HEK293 (cell line): ENCODE measurements around the gene HGF.

Source experiments
- CTCF ChIA-PET: fragments of 350-600 bp; formaldehyde crosslinking; extraction: SDS; loops from one replicate; lab custom pipeline; 2021; ENCODE audit warnings: antibody characterized with exemption; lab: Yijun Ruan, JAX
- POLR2A ChIA-PET: fragments of 300-600 bp; formaldehyde crosslinking; extraction: SDS; loops from one replicate; lab custom pipeline; 2020; ENCODE audit warnings: antibody characterized with exemption, inconsistent platforms; lab: Yijun Ruan, JAX
- H3K27ac ChIP-seq: fragments of 200-500 bp; sonication (Bioruptor generic); 2 replicates; pipeline ENCODE4 v1.5.1; 2014; ENCODE audit warnings: low read depth, low read length, control low read depth, inconsistent platforms; ENCODE audit errors: extremely low read depth
- H3K36me3 ChIP-seq, 2 experiments: fragments of 200-500 bp in 1 of 2; sonication (Bioruptor generic) in 1 of 2; 1 replicate in 1 of 2; 2 replicates in 1 of 2; pipeline ENCODE4 v1.5.1; 2014 to 2017; ENCODE audit warnings: inconsistent platforms in 2 of 2, low read length in 2 of 2; ENCODE audit not compliant: control insufficient read depth in 2 of 2, insufficient read depth in 1 of 2
- H3K4me1 ChIP-seq: fragments of 200-500 bp; sonication (Bioruptor generic); 2 replicates; pipeline ENCODE4 v1.5.1; 2014; ENCODE audit warnings: mild to moderate bottlenecking, low read length, inconsistent platforms; ENCODE audit not compliant: control insufficient read depth, insufficient read depth
- H3K4me3 ChIP-seq: 2 replicates; pipeline ENCODE4 v1.5.1; 2011; ENCODE audit warnings: low read depth, mild to moderate bottlenecking, control low read depth, low read length, moderate library complexity
- H3K9me3 ChIP-seq: fragments of 200-500 bp; sonication (Bioruptor generic); 2 replicates; pipeline ENCODE4 v1.5.1; 2014; ENCODE audit warnings: low read depth, low read length, inconsistent platforms; ENCODE audit not compliant: control insufficient read depth, insufficient read depth
- CTCF ChIP-seq: fragments of 450-650 bp; formaldehyde crosslinking; IDR thresholded peaks from 2 replicates; pipeline ENCODE4 v1.5.1; 2016; ENCODE audit warnings: missing biosample characterization, missing genetic modification characterization
- GLIS2 ChIP-seq: fragments of 450-650 bp; formaldehyde crosslinking; IDR thresholded peaks from 2 replicates; pipeline ENCODE4 v1.5.1; 2016; ENCODE audit warnings: missing biosample characterization, missing genetic modification characterization
- PRDM10 ChIP-seq: fragments of 450-650 bp; formaldehyde crosslinking; IDR thresholded peaks from 2 replicates; pipeline ENCODE4 v1.5.1; 2016; ENCODE audit warnings: missing biosample characterization, missing genetic modification characterization
- PRDM6 ChIP-seq: fragments of 450-650 bp; formaldehyde crosslinking; IDR thresholded peaks from 2 replicates; pipeline ENCODE4 v1.5.1; 2017; ENCODE audit warnings: missing biosample characterization, missing genetic modification characterization
- SETDB1 ChIP-seq: IDR thresholded peaks from one replicate; pipeline ENCODE4 v1.6.1; 2017; ENCODE audit warnings: mild to moderate bottlenecking, low read length, moderate library complexity, mixed read lengths; ENCODE audit not compliant: insufficient read length
- YY2 ChIP-seq: fragments of 450-650 bp; formaldehyde crosslinking; IDR thresholded peaks from 2 replicates; pipeline ENCODE4 v1.5.1; 2016; ENCODE audit warnings: missing biosample characterization, missing genetic modification characterization
- ZBTB6 ChIP-seq: fragments of 450-650 bp; formaldehyde crosslinking; IDR thresholded peaks from 2 replicates; pipeline ENCODE4 v1.5.1; 2017; ENCODE audit warnings: missing biosample characterization, missing genetic modification characterization
- ZFHX2 ChIP-seq: fragments of 450-650 bp; formaldehyde crosslinking; conservative IDR thresholded peaks from 2 replicates; pipeline ENCODE4 v1.5.1; 2016; ENCODE audit warnings: missing biosample characterization, missing genetic modification characterization
- ZFP41 ChIP-seq: fragments of 450-650 bp; formaldehyde crosslinking; IDR thresholded peaks from 2 replicates; pipeline ENCODE4 v1.5.1; 2016; ENCODE audit warnings: missing biosample characterization, missing genetic modification characterization, borderline replicate concordance
- ZNF157 ChIP-seq: fragments of 450-650 bp; formaldehyde crosslinking; IDR thresholded peaks from 2 replicates; pipeline ENCODE4 v1.5.1; 2016; ENCODE audit warnings: missing biosample characterization, missing genetic modification characterization
- ZNF211 ChIP-seq: fragments of 450-650 bp; formaldehyde crosslinking; IDR thresholded peaks from 2 replicates; pipeline ENCODE4 v1.5.1; 2016; ENCODE audit warnings: low read depth, missing biosample characterization, missing genetic modification characterization
- ZNF350 ChIP-seq: fragments of 450-650 bp; formaldehyde crosslinking; IDR thresholded peaks from 2 replicates; pipeline ENCODE4 v1.5.0; 2017; ENCODE audit warnings: missing biosample characterization, mild to moderate bottlenecking, missing genetic modification characterization
- ZNF37A ChIP-seq: fragments of 450-650 bp; IDR thresholded peaks from 2 replicates; pipeline ENCODE4 v1.5.1; 2018; ENCODE audit warnings: missing biosample characterization, missing genetic modification characterization
- ZNF394 ChIP-seq: fragments of 450-650 bp; formaldehyde crosslinking; IDR thresholded peaks from 2 replicates; pipeline ENCODE4 v1.5.1; 2016; ENCODE audit warnings: missing biosample characterization, missing genetic modification characterization, mild to moderate bottlenecking, moderate library complexity, borderline replicate concordance
- ZNF433 ChIP-seq: fragments of 450-650 bp; formaldehyde crosslinking; IDR thresholded peaks from 2 replicates; pipeline ENCODE4 v1.5.1; 2016; ENCODE audit warnings: missing biosample characterization, missing genetic modification characterization, low read depth
- ZNF473 ChIP-seq: fragments of 450-650 bp; formaldehyde crosslinking; IDR thresholded peaks from 2 replicates; pipeline ENCODE4 v1.5.1; 2017; ENCODE audit warnings: missing biosample characterization, missing genetic modification characterization
- ZNF48 ChIP-seq: fragments of 450-650 bp; formaldehyde crosslinking; IDR thresholded peaks from 2 replicates; pipeline ENCODE4 v1.5.1; 2016; ENCODE audit warnings: missing biosample characterization, missing genetic modification characterization
- ZNF501 ChIP-seq: fragments of 450-650 bp; formaldehyde crosslinking; IDR thresholded peaks from 2 replicates; pipeline ENCODE4 v1.5.1; 2016; ENCODE audit warnings: missing biosample characterization, missing genetic modification characterization
- ZNF510 ChIP-seq: fragments of 450-650 bp; formaldehyde crosslinking; IDR thresholded peaks from 2 replicates; pipeline ENCODE4 v1.5.1; 2018; ENCODE audit warnings: mild to moderate bottlenecking, missing genetic modification characterization, missing biosample characterization; ENCODE audit not compliant: insufficient replicate concordance
- ZNF514 ChIP-seq: fragments of 450-650 bp; formaldehyde crosslinking; IDR thresholded peaks from 2 replicates; pipeline ENCODE4 v1.5.1; 2016; ENCODE audit warnings: missing biosample characterization, missing genetic modification characterization
- ZSCAN4 ChIP-seq: fragments of 450-650 bp; formaldehyde crosslinking; IDR thresholded peaks from 2 replicates; pipeline ENCODE4 v1.5.1; 2017; ENCODE audit warnings: missing biosample characterization, missing genetic modification characterization

The HGF gene

GRCh38 chr7:81802251-81802650 is 32.4 kb upstream of the HGF start:
- no peak overlapping the region for H3K4me3 ChIP-seq
- CTCF ChIA-PET: interaction anchor here (1.5 kb wide), 1 partner anchor 214 kb away, joined by 3 read pairs; no protein-coding TSS in a partner anchor
- TF ChIP-seq ZSCAN4 (tag by site-specific recombination) (no peak), ZNF433 (tag by site-specific recombination) (no peak), YY2 (tag by site-specific recombination) (no peak), ZNF394 (no peak), ZNF510 (no peak), GLIS2 (tag by site-specific recombination) (no peak), PRDM6 (tag by site-specific recombination) (no peak), ZNF157 (tag by site-specific recombination) (no peak), CTCF (tag by site-specific recombination) (no peak), ZNF350 (tag by site-specific recombination) (no peak), ZNF514 (tag by site-specific recombination) (no peak), ZNF48 (tag by site-specific recombination) (no peak), PRDM10 (no peak), ZNF37A (tag by site-specific recombination) (no peak)
- TF ChIP-seq, all 188 proteins: peak for 0
- no peaks in the 10 kb centered on the region for H3K4me1 ChIP-seq
- POLR2A ChIA-PET: no interaction called here
- no peaks in the 10 kb centered on the region for H3K9me3 ChIP-seq
- H3K36me3 ChIP-seq: no peaks in the 10 kb centered on the region
- H3K27ac ChIP-seq: no peak overlapping the region

GRCh38 chr7:81801532-81801931 is 31.7 kb upstream of the HGF start:
- Histone ChIP-seq H3K4me1 (no peaks in the 10 kb centered on the region), H3K27ac (no peak overlapping the region), H3K9me3 (no peaks in the 10 kb centered on the region), H3K36me3 (no peaks in the 10 kb centered on the region)
- CTCF ChIA-PET: interaction anchor here (0.7 to 1.5 kb wide), 3 partner anchors 10 to 346 kb away, joined by 3 read pairs; no protein-coding TSS in a partner anchor
- TF ChIP-seq ZBTB6 (tag by site-specific recombination): no peak
- TF ChIP-seq ZNF501: no peak
- TF ChIP-seq ZFP41: no peak
- TF ChIP-seq ZFHX2: no peak
- TF ChIP-seq SETDB1: no peak
- no peak for TF ChIP-seq ZNF473
- TF ChIP-seq ZNF211 (tag by site-specific recombination): no peak
- TF ChIP-seq, all 188 proteins: peak for 0
- POLR2A ChIA-PET: no interaction called here
- no peak overlapping the region for H3K4me3 ChIP-seq
